K562 (cell line): ENCODE results near the gene PPP2R2D. TPM values are rescaled to one million over a fixed set of nuclear protein-coding genes. Genes with fewer than 3 reads are reported as not detected.

Experiments
- ATAC-seq: fragments of 200-7000 bp; cut with Tn5 transposase; 3 replicates; pipeline ENCODE4 v1.9.1; 2020; ENCODE audit warnings: moderate library complexity
- BruUV-seq: library from RNA; stranded (reverse); fragments of 400-500 nt; replicated peaks from 2 replicates; lab custom pipeline; 2021; lab: Mats Ljungman, UMichigan
- CTCF ChIA-PET: fragments of 300-600 bp; formaldehyde crosslinking; extraction: SDS; loops from one replicate; lab custom pipeline; 2021; ENCODE audit warnings: low intra/inter-chr PET ratio; lab: Yijun Ruan, JAX
- POLR2A ChIA-PET: fragments of 300-600, 350-650 bp; sonication (Branson Sonifier 250); formaldehyde crosslinking; extraction: SDS; loops from one replicate; lab custom pipeline; 2021; ENCODE audit warnings: antibody characterized with exemption, inconsistent platforms; lab: Yijun Ruan, JAX
- DNase-seq, 4 experiments: peaks; one replicate each; pipeline versions ENCODE4 v3.0.0 to v3.0.0-alpha.2; 2011 to 2018; ENCODE audit warnings: low spot score in 3 of 4, mixed read lengths in 3 of 4; ENCODE audit errors: extremely low read depth in 1 of 4
- FAIRE-seq: peaks from 2 replicates; lab custom pipeline; 2011; peaks lifted over from hg19 to GRCh38; lab: Jason Lieb, UNC
- H2AFZ ChIP-seq: 2 replicates; pipeline ENCODE4 v1.6.0; 2011; ENCODE audit warnings: low read depth, low read length, control low read depth, inconsistent platforms
- H3K27ac ChIP-seq: fragments of 200-600 bp; 3 replicates; pipeline ENCODE4 v1.8.0; 2011; ENCODE audit warnings: low read depth, mild to moderate bottlenecking, control low read depth, inconsistent platforms, low read length, moderate library complexity, mixed read lengths; ENCODE audit errors: extremely low read depth
- H3K27me3 ChIP-seq, 2 experiments: fragments of 300-600 bp in 1 of 2; 2 replicates in 1 of 2; 3 replicates in 1 of 2; pipeline versions ENCODE4 v1.6.0 to v1.8.0; 2011; ENCODE audit warnings: inconsistent platforms in 2 of 2, low read length in 2 of 2, mild to moderate bottlenecking in 1 of 2, mixed read lengths in 1 of 2, moderate library complexity in 1 of 2; ENCODE audit not compliant: control insufficient read depth in 2 of 2, insufficient read depth in 2 of 2
- H3K36me3 ChIP-seq: fragments of 300-600 bp; 3 replicates; pipeline ENCODE4 v1.8.0; 2011; ENCODE audit warnings: mild to moderate bottlenecking, low read length, inconsistent platforms; ENCODE audit not compliant: control insufficient read depth, insufficient read depth
- H3K4me1 ChIP-seq, 2 experiments: fragments of 200-600 bp in 1 of 2; replicated peaks in 1 of 2; 2 replicates in 1 of 2; 3 replicates in 1 of 2; pipeline versions ENCODE4 v1.5.1 to v1.8.0; 2011; ENCODE audit warnings: inconsistent platforms in 2 of 2, low read length in 2 of 2, mild to moderate bottlenecking in 1 of 2, mixed read lengths in 1 of 2, moderate library complexity in 1 of 2; ENCODE audit not compliant: control insufficient read depth in 2 of 2, insufficient read depth in 2 of 2
- H3K4me2 ChIP-seq: 2 replicates; pipeline ENCODE4 v1.6.1; 2011; ENCODE audit warnings: low read length, control low read depth, inconsistent platforms, mixed read lengths; ENCODE audit not compliant: insufficient read depth
- H3K4me3 ChIP-seq: fragments of 200-600 bp; sonication (generic), shearing (Covaris generic); 2 replicates; pipeline ENCODE4 v1.5.1; 2016; ENCODE audit warnings: control low read depth, inconsistent platforms
- H3K79me2 ChIP-seq: fragments of 200-600 bp; 3 replicates; pipeline ENCODE4 v1.8.0; 2011; ENCODE audit warnings: low read length, inconsistent platforms; ENCODE audit not compliant: control insufficient read depth, insufficient read depth
- H3K9ac ChIP-seq, 2 experiments: 2 replicates each; pipeline versions ENCODE4 v1.6.0 to v1.6.1; 2011; ENCODE audit warnings: low read depth in 2 of 2, low read length in 2 of 2, control low read depth in 1 of 2, inconsistent platforms in 1 of 2, mild to moderate bottlenecking in 1 of 2, mixed read lengths in 1 of 2; ENCODE audit not compliant: insufficient read depth in 1 of 2
- H3K9me1 ChIP-seq: one replicate; pipeline ENCODE4 v1.6.0; 2011; ENCODE audit warnings: inconsistent platforms, mild to moderate bottlenecking, low read length, moderate library complexity; ENCODE audit not compliant: control insufficient read depth, insufficient read depth
- H3K9me3 ChIP-seq: replicated peaks from 2 replicates; pipeline ENCODE4 v1.5.1; 2011; ENCODE audit warnings: low read depth, low read length, inconsistent platforms; ENCODE audit not compliant: control insufficient read depth, insufficient read depth
- H4K20me1 ChIP-seq: replicated peaks from 2 replicates; pipeline ENCODE4 v1.6.1; 2011; ENCODE audit warnings: low read length, inconsistent platforms, mixed read lengths; ENCODE audit not compliant: control insufficient read depth, insufficient read depth
- CHAMP1 ChIP-seq: fragments of 450-650 bp; IDR thresholded peaks from 2 replicates; pipeline ENCODE4 v1.6.1; 2016; ENCODE audit warnings: mild to moderate bottlenecking
- KDM1A ChIP-seq, 2 experiments: fragments of 450-650 bp; IDR thresholded peaks; 2 replicates each; pipeline ENCODE4 v1.6.1; 2016; ENCODE audit warnings: mild to moderate bottlenecking in 2 of 2
- MAFK ChIP-seq: IDR thresholded peaks from 2 replicates; pipeline ENCODE4 v1.6.1; 2011; ENCODE audit warnings: low read length, improper control_type of control experiment
- SOX6 ChIP-seq: fragments of 450-650 bp; IDR thresholded peaks from 2 replicates; pipeline ENCODE4 v1.6.1; 2014; ENCODE audit warnings: mild to moderate bottlenecking
- WGBS: fragments of 100-300 bp; shearing (Covaris generic); methylation state at CpG from one replicate; pipeline ENCODE4 v1.1.6; 2016; ENCODE audit warnings: low coverage, mixed read lengths; ENCODE audit not compliant: insufficient coverage; ENCODE audit errors: missing lambda C conversion rate; 5-methylcytosine and 5-hydroxymethylcytosine counted together
- in situ Hi-C: fragments of 300-500 bp; cut with MboI; formaldehyde crosslinking; loops from 4 replicates; pipeline ENCODE4 v1.15.0; 2018; ENCODE audit warnings: inconsistent platforms, mixed read lengths
- intact Hi-C: fragments of 100-400 bp; cut with micrococcal nuclease; formaldehyde crosslinking; loops from 2 replicates; pipeline ENCODE4 v1.14.2; 2022
- polyA plus RNA-seq, 8 experiments: library from polyadenylated mRNA; depleted of rRNA in 4 of 8; stranded (reverse) in 5 of 8; unstranded in 3 of 8; fragments of >200 nt; fragmentation: Nextera tagmentation in 2 of 8; fragmentation: Illumina TruSeq in 1 of 8; extraction: Ambion mirVana in 2 of 8; extraction: Trizol in 1 of 8; gene quantifications; 2 replicates each; pipeline versions ENCODE4 v1.2.1 to v1.2.3, GENCODE V29; 2011 to 2014; ENCODE audit warnings: inconsistent platforms in 1 of 8, missing spikeins in 1 of 8
- total RNA-seq, 7 experiments: library from RNA; depleted of rRNA in 6 of 7; stranded (reverse); fragments of >200 nt in 6 of 7; fragmentation: Illumina TruSeq in 2 of 7; extraction: Trizol in 2 of 7; gene quantifications; 2 replicates each; pipeline versions ENCODE4 v1.2.1 to v1.2.3, GENCODE V29; 2011 to 2021; ENCODE audit warnings: low replicate concordance in 1 of 7

PPP2R2D gene
- total and polyA plus RNA-seq, 9 of the 15 experiments (the other 6 are each of a cell fraction or from before 2014, with no cell fraction given): 1.9 to 37.0 (median 26.8) TPM

- Histone ChIP-seq H3K27me3 (peaks cover 2 to 13% of the 10 kb centered on the region in 2 experiments; a peak in 2 of 5 replicates), H3K4me3 (no peak overlapping the region), H4K20me1 (no peaks in the 10 kb centered on the region), H3K79me2 (no peaks in the 10 kb centered on the region), H3K9ac (no peak overlapping the region), H3K4me1 (peaks cover 11 to 16% of the 10 kb centered on the region in 2 experiments; a peak in 4 of 5 replicates), H3K4me2 (no peak overlapping the region), H3K36me3 (no peaks in the 10 kb centered on the region), H3K27ac (no peak overlapping the region), H3K9me3 (no peaks in the 10 kb centered on the region), H2AFZ (no peak overlapping the region), H3K9me1 (no peaks in the 10 kb centered on the region)
- ChIA-PET POLR2A (no interaction called here), CTCF (no interaction called here)
- 41% methylated on average over 5 of the region's 8 CpGs for WGBS
- DNase-seq: no peak
- intact Hi-C loops: no loop called here
- no TSS peak for BruUV-seq
- no peak for ATAC-seq
- in situ Hi-C loops: no loop called here
- TF ChIP-seq MAFK (no peak), KDM1A (IDR thresholded peaks at IDR 0.05) (no peak), SOX6 (no peak), CHAMP1 (no peak)
- FAIRE-seq: no peak
Measured at GRCh38 chr10:131882151-131882550, 18.7 kb upstream of the PPP2R2D start.
